Measurements from ENCODE around the gene PPID.
"Not testable (repeated sequence)": the region's sequence is repeated elsewhere in the genome, so short reads cannot be mapped to it uniquely, and the experiment has no call there.

Gene PPID

DNA sequence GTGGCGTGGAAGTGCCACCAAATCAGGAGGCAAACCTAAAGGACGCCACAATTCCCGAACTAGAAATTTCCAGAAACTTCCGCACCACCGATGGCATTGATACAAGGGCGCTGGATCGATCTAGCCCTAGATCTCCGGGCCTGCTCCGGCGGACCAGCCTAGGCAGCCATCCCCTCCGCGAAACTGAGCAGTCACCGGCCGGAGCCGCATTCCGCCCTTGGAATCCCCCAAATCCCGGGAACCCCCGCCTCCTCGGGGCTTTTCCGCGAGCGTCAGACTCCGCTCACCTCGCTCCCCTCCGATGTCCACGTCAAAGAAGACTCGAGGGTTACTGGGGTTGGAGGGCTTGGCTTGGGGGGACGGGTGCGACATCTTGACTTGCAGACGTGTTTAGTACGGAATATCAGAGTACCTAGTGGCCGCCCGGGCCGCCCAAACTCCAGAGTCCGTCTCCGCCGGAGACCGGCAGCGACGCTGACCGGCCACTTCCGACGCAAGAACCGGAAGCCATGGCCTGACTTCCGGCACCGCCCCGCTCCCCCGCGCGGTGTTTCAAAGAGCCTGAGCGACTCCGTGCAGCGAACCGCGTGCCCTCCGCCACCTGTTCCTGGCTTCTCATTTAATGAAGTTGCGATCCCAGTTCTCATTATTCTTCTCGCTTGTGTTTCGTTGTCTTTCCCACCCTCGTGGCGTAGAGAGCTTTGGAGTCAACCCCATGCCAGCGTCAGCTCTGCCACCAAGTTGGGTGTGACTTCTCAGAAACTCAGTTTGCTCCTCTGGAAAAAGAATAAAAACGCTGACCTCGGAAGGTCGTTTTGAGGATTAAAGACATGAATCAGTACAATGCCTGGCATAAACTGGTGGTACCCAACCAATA, at the start of gene PPID:
Gene PPID (minus strand): TSS at position 480 of the 877 bp plus-strand sequence. CDS start 108 bp downstream, at position 372.
- peak; percentile 82 for DNase-seq (ENCODE audit: low spot score)

GRCh38 chr4:158771776-158772175, 48.6 kb upstream of the PPID start:
- no peak for DNase-seq (ENCODE audit: low spot score)

GRCh38 chr4:158770671-158771070, 47.5 kb upstream of the PPID start:
- no peak for DNase-seq (ENCODE audit: low spot score)

DNA sequence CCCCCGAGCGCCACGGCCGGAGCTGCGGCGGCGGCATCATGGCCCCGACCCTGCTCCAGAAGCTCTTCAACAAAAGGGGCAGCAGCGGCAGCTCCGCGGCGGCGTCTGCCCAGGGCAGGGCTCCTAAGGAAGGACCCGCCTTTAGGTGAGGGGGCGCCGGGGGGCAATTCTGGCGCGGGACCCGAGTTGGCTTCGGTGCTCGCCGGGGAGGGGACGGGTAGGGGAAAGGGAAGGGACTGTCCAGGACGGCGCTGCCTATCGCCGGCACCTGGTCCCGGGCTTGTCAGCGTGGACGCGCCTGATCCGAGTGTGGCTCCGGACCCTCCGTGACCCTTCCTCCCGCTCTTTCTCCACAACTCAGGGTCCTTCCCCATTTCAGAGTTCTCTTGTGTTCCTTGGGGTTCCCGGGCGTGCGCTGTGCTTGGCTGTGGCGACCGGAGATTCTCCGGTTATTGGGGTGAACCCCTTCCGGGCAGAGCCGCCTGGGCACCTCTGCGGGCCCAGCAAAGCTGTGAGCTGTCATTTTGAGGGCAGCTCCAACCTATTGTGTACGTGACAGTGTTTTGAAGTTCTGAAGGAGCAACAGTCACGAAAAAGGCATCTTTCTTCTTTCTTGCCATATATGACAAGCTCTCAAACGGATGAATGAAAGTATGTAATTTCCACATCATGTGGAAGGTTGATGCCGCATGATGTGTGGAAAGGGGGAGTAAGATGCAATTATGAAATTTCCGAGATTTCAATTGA, 46.2 kb upstream of the PPID start:
- DNase-seq (ENCODE audit: low spot score), result peak; percentile 38

- DNase-seq (ENCODE audit: low spot score), result peak; percentile 84
These were observed 45.5 kb upstream of the PPID start, which contains the start of gene FNIP2 for GRCh38 chr4:158768555-158769174. TSS of gene FNIP2 (plus strand) at chr4:158769026. CDS start at chr4:158769213, 187 bp downstream.

DNA sequence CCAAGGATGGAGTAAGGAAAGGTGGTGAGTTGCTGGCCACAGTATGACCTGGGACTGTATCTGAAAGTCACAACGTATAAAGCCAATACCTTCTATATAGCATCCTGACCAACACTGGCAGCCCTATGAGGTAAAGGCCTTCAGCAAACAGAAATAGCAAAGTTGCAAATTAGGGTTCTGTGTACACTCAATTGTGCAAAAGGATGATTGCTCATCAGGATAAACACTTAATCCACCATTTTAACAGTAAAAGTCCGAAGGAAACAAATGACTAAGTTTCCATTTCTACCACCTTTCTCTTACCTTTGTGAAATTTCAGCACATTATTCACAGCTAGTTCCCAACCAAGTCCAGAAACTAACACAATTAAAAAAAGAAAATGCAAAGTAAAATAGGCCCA, 44.3 kb upstream of the PPID start:
- DNase-seq (ENCODE audit: low spot score), result no peak

DNA sequence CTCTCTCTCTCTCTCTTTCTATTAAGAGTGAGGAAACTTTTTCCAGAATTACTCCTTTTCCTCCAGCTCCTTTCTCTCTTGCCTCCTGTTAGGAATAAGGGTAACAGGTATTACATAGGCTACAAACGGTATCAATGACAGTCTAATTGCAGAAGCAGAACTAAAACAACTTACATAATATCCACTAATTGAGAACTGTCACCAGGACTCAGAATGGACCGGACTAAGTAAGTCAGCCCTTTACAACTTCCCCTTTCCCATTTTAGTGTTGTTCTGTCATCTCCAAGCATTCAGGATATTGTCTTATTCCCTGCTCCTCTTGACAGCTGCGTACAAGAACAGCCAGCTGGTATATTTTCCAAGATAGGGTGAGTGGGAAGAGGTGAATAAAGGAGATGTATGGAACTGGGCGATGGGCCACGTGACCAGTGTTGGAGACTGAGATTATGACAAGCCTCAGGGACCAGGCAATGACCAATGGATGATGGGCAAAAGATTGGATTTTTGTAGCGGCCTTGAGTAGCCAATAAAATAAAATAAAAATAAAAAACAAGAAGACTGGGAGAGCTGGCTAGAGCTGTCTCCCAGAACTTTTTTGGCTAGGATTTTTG, 43.3 kb upstream of the PPID start:
- no peak for DNase-seq (ENCODE audit: low spot score)

DNA sequence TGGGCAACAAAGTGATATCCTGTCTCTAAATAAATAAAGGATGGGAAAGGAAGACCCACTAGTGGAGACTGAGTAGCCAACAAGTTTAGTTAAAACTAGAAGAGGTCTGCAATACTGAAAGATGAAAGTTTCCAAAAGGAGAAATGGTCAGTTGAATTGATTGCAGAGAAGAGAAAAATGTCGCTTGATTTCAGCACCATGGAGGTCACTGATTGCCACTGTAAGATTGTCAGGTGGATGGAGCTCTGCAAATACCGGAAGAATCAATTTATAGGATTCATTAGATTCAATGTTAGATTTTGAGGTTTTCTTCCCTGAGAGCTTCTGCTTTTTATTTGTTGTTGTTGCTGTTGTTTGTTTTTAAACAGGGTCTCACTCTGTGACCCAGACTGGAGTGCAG, 40.3 kb upstream of the PPID start:
- no peak for DNase-seq (ENCODE audit: low spot score)

GRCh38 chr4:158762553-158762952, 39.4 kb upstream of the PPID start:
- DNase-seq (ENCODE audit: low spot score), result peak; percentile 27

DNA sequence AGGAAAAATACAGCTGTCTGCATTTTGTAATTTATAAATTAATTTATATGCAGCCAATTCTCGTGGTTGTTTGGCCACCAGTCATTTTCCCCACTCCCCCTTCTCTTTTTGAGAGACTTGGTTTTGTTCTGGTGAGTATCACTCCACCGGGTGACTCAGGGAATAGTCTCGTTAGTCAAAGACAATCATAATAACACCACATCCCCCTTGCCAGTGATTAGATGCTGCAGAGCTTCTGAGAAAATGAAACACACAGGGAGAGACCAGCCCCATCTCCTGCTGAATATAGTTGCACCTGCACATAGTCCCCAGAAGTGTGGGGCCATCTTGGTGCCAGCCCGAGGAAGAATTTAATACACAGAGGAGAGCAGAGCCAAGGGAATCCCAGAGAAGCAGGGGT, 37.7 kb upstream of the PPID start:
- DNase-seq (ENCODE audit: low spot score), result no peak

GRCh38 chr4:158759539-158759938, 36.3 kb upstream of the PPID start:
- not testable (repeated sequence) for DNase-seq (ENCODE audit: low spot score)

GRCh38 chr4:158758703-158759102, 35.5 kb upstream of the PPID start:
- DNase-seq (ENCODE audit: low spot score), result no peak

- no peak for DNase-seq (ENCODE audit: low spot score)
These were observed 34.9 kb upstream of the PPID start for GRCh38 chr4:158758142-158758541.

DNA sequence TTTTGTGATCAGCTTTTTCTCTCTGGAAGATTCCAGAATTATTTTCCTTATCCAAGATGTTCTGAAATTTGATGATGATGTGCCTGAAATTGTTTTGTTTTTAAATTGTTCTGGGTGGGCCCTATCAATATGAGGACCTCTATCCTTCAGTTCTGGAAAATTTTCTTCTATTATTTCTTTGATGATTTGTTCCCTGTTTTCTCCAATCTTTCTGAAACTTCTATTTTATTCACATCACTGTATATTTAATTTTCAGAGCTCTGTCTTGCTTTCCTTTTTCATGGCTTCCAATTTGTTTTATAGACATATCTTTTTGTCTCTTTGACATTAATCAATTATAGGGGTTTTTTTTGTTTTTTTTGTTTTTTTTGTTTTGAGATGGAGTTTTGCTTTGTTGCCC, 33.4 kb upstream of the PPID start:
- DNase-seq (ENCODE audit: low spot score), result no peak

- DNase-seq (ENCODE audit: low spot score), result not testable (repeated sequence)
These were observed 32.6 kb upstream of the PPID start for GRCh38 chr4:158755819-158756218.

DNA sequence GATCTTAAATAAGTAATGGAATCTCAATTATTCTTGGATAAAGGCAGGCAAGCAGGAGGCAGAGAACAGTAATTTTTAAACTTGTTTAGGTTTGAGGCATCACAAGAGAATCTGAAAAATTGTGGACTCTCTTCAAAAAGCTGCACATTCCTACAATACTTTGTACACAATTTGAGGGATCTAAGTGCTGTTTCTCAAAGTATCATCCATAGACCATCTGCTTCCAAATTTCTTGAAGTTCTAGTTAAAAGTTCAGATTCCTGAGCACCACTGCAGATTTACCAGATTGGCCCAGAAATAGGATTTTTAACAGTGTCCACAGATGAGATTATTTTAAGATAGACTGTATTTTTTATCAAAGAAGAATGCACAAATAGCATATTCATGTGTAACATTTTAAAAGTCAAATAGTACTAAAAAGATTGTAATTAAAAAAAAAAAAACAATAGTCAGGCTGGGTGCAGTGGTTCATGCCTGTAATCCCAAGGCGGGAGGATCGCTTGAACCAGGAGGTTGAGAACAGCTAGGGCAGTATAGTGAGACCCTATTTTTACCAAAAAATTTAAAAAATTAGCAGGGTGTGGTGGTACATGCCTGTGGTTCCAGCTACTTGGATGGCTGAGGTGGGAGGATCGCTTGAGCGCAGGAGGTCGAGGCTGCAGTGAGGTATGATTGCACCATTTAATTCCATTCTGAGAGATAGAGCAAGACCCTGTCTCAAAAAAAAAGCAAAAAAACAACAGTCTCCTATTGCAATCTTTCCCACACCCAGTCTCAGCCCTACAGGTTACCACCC, 31.4 kb upstream of the PPID start:
- no peak for DNase-seq (ENCODE audit: low spot score)

GRCh38 chr4:158750379-158750778, 27.2 kb upstream of the PPID start:
- DNase-seq (ENCODE audit: low spot score), result no peak

- DNase-seq (ENCODE audit: low spot score), result not testable (repeated sequence)
These were observed 23.3 kb upstream of the PPID start for GRCh38 chr4:158746537-158746936.

GRCh38 chr4:158741326-158742021, 18.3 kb upstream of the PPID start:
- DNase-seq (ENCODE audit: low spot score), result no peak

GRCh38 chr4:158739600-158739999, 16.4 kb upstream of the PPID start:
- DNase-seq (ENCODE audit: low spot score), result no peak

DNA sequence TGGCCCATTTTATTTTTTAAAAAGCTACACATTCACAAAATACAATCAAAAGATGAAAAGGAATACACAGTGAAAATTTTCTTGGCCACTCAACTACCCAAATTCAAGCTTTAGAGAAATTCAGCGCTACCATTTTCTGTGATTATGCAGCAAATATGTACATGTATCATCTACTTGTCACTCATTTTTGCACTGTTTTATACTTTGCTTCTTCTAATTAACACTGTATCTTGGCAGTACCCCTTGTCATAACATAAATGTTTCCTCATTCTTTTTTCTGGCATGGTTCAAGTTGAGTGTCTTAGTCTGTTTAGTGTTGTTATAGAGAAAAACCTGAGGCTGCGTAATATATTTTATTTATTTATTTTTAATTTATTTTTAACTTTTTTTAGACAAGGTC, 15.7 kb upstream of the PPID start:
- no peak for DNase-seq (ENCODE audit: low spot score)
